Activated naive CD4-positive, alpha-beta T cell treated with anti-CD3 and anti-CD28 coated beads, Interleukin-2, amount 50 U/mL, for 24 hours (primary cell): ENCODE measurements around the gene AGAP1.

Source experiments
- H3K27ac Mint-ChIP-seq: one replicate; pipeline ENCODE4 v1.8.0; 2021; ENCODE audit warnings: mild to moderate bottlenecking, mixed read lengths
- H3K27me3 Mint-ChIP-seq: one replicate; pipeline ENCODE4 v1.8.0; 2021; ENCODE audit warnings: mixed read lengths
- H3K36me3 Mint-ChIP-seq: one replicate; pipeline ENCODE4 v1.8.0; 2021; ENCODE audit warnings: mixed read lengths
- H3K4me1 Mint-ChIP-seq: one replicate; pipeline ENCODE4 v1.8.0; 2021; ENCODE audit warnings: mixed read lengths
- H3K4me3 Mint-ChIP-seq: one replicate; pipeline ENCODE4 v1.8.0; 2021; ENCODE audit warnings: mild to moderate bottlenecking, mixed read lengths
- H3K9me3 Mint-ChIP-seq: one replicate; pipeline ENCODE4 v1.8.0; 2021; ENCODE audit warnings: mixed read lengths

Gene AGAP1

DNA sequence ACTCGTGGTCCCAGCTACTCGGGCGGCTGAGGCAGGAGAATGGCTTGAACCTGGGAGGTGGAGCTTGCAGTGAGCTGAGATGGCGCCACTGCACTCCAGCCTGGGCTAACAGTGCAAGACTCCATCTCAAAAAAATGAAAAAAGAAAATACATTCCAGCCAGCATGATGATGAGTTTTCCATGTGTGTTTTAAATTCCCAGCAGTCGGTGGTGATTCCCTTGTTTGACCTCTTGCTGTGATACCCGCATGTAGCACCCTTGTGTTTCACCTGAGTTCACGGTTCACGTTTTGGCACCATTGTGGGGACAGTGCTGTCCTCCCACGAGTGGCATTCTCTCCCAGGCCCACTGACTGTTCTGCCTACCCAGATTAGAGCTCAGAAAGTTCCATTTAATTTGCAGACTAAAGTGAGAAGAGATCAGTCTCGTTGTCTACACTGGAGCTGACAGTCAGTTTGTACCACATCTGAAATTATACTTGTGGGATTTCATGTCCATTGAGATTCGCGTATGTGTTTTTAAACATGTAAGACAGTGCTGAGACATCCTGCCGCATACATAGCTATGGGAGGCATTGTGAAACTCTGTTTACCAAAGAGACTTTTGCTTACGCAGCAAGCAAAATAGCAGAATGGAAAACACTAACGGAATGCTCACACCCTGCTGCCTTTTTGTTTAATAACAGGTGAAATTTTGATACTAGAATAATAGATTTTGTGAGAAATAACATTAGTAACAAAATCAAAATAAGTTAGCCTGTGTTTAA lies 517.3 kb downstream of the AGAP1 start:
- Mint-ChIP-seq H3K36me3 (no peaks in the 10 kb centered on the region), H3K4me3 (no peak overlapping the region)

DNA sequence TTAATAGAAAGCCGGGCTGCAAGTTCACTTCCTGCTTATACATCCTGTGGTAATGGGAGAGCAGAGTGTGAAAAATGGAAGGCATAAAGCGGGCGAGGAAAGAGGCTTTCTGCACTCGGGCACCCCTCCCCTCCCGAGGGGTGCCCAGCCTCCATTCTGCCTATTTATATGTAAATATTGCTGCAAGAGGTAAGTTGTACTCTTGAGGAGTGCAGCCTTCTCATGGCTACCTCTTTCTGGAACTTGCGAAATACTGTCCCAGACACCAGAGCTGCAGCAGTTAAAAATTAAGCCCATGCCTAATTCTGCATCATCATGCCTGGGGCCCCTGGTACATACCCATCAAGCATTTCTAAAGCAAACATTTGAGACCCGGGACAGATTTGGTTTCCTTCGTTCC lies 518.3 kb downstream of the AGAP1 start:
- H3K27ac Mint-ChIP-seq = no peak overlapping the region

More for the DNA sequence above, 517.3 kb downstream of the AGAP1 start:
- H3K27ac Mint-ChIP-seq = no peak overlapping the region
- no peaks in the 10 kb centered on the region for H3K9me3 Mint-ChIP-seq
- H3K27me3 Mint-ChIP-seq = peaks cover 2% of the 10 kb centered on the region
- H3K4me1 Mint-ChIP-seq = no peaks in the 10 kb centered on the region

DNA sequence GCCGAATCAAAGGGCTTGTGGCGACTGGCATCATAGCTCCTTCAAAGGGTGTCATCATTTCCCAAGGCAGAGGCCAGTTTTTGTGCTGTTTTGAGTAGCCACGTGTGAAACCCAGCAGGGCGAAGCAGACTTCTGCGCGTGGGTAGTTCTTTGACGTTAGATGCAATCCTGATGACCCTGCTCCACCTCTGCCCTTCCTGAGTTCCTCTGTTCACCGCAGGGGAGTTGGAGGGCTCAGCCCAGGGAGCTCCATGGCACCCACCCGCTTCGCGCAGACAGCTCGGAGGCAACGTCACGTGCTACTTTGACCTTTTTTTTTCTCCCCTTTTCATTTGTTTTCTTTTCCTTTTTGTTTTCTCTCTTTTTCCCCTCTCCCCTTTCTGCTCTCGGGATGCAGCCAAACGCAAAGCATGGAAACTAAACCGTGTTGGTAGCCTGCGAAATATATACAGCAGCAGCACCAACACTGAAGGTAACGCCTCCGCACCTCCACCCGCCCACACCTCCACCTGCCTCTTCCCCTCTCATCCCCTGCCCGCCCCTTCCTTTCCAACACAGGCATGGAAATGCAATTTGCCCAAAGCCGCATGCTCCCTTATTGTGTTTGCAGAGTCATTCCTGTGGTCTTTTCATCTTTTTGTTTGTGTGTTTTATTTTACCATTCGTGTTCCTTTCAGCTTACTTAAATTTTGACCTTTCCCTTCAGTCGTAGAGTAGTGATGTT lies 520.7 kb downstream of the AGAP1 start:
- H3K27ac Mint-ChIP-seq = no peak overlapping the region
- H3K9me3 Mint-ChIP-seq = no peaks in the 10 kb centered on the region
- no peaks in the 10 kb centered on the region for H3K36me3 Mint-ChIP-seq
- H3K4me1 Mint-ChIP-seq = no peaks in the 10 kb centered on the region
- H3K27me3 Mint-ChIP-seq = peaks cover 4% of the 10 kb centered on the region
- no peak overlapping the region for H3K4me3 Mint-ChIP-seq

More for the DNA sequence above, 518.3 kb downstream of the AGAP1 start:
- Mint-ChIP-seq H3K4me3 (no peak overlapping the region), H3K9me3 (no peaks in the 10 kb centered on the region), H3K4me1 (no peaks in the 10 kb centered on the region), H3K36me3 (no peaks in the 10 kb centered on the region), H3K27me3 (peaks cover 2% of the 10 kb centered on the region)

DNA sequence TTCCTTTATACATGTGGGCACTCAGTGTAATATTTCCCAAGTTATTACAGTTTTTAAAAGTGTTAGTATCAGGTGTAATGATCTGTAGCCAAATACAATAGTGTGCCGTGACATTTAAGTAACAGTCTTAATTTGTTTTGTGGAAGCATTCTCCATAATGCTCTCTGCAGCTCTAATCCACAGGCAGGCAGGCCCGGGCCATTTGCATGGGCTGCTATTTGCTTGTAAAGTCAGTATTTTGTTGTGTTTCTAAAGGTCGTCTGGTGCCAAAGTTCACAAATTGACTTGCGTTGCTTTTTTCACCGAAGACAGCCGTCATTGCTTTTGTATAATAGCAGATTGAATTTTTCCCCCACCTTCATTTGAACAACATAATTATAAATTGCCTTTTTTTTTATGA lies 521.3 kb downstream of the AGAP1 start:
- H3K36me3 Mint-ChIP-seq = no peaks in the 10 kb centered on the region
- H3K9me3 Mint-ChIP-seq = no peaks in the 10 kb centered on the region
- H3K27me3 Mint-ChIP-seq = peaks cover 1% of the 10 kb centered on the region
- no peaks in the 10 kb centered on the region for H3K4me1 Mint-ChIP-seq
- H3K4me3 Mint-ChIP-seq = no peak overlapping the region
- H3K27ac Mint-ChIP-seq = no peak overlapping the region

DNA sequence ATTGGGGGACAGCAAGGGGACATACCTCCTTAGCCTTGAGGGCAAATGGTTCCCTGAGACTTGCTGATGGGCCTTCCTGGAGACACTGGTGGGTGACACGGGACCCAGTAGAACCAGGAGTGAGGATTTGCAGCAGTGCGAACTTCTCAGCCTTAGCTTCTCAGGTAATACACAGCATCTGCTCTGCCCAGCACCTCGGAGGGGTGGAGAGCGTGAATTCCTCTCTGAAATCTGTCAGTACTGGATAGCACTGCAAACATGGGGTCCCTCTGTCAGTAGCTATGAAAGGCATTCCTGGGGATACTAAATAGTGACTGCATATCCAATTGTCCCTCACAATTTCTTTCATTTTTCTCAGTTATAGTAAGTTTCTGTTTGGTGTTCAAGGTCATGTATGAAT lies 522.7 kb downstream of the AGAP1 start:
- Mint-ChIP-seq H3K9me3 (no peaks in the 10 kb centered on the region), H3K27ac (no peak overlapping the region), H3K4me1 (no peaks in the 10 kb centered on the region), H3K4me3 (no peak overlapping the region), H3K36me3 (no peaks in the 10 kb centered on the region), H3K27me3 (peaks cover 1% of the 10 kb centered on the region)

DNA sequence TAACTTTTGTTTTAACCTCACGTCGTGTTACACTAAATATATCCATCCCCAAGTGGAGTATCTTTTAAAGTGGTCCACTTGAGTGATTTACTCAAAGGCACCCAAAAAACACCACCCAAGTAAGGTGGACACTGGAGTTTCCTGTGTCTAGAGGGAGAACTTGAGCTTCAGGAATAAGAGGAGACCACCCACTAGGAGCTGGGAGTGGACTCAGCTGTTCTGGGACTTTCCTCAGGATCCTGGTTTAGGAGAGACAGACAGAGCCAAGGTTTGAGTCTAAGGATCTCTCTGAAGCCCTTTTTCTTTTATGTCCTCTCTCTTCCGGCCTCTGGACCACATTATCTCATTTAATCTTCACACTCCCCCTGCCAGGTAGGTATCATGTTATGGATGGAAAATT lies 523.6 kb downstream of the AGAP1 start:
- Mint-ChIP-seq H3K9me3 (no peaks in the 10 kb centered on the region), H3K27me3 (peaks cover 1% of the 10 kb centered on the region), H3K36me3 (no peaks in the 10 kb centered on the region), H3K4me3 (no peak overlapping the region), H3K27ac (no peak overlapping the region), H3K4me1 (no peaks in the 10 kb centered on the region)

DNA sequence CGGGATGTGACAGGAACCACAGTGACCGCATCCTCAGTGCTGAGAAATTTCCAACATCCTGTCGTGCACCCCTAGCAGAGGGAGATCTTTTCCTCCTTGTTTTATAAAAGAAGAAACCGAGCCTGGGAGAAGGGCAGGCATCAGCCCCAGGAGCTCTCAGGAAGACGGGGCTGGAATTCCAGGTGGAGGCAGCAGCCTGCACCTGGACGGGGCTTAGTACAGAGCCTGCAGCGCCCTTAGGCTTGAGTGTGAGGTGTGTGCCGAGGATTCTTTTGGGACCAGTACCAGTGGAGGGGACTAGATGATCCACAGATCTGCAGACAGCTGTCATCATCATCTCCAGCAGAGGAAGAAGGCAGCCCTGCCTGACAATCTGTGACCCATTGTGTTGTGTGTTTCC lies 525.6 kb downstream of the AGAP1 start:
- no peaks in the 10 kb centered on the region for H3K4me1 Mint-ChIP-seq
- H3K9me3 Mint-ChIP-seq = no peaks in the 10 kb centered on the region
- H3K27ac Mint-ChIP-seq = no peak overlapping the region
- no peaks in the 10 kb centered on the region for H3K36me3 Mint-ChIP-seq
- peaks cover 1% of the 10 kb centered on the region for H3K27me3 Mint-ChIP-seq
- no peak overlapping the region for H3K4me3 Mint-ChIP-seq

DNA sequence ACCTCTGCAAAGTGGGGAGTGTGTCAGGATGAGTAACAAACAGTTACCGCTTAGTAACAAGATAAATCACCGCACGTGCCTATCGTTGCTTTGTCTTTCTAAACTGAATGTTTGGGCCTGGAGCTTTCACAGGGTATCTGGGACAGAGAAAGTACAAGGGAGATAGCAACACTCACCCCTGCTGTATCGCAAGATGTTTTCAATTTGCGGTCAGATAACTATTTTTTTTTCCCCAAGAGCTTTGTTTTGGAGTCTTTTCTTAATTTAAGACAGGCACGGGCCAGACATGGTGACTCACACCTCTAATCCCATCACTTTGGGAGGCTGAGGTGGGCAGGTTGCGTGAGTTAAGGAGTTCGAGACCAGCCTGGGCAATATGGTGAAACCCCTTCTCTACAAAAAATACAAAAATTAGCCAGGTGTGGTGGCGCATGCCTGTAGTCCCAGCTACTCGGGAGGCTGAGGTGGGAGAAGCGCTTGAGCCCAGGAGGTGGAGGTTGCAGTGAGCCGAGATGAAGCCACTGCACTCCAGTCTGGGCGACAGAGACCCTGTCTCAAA lies 527.7 kb downstream of the AGAP1 start:
- Mint-ChIP-seq H3K9me3 (no peaks in the 10 kb centered on the region), H3K27ac (no peak overlapping the region), H3K4me1 (no peaks in the 10 kb centered on the region), H3K36me3 (no peaks in the 10 kb centered on the region), H3K4me3 (no peak overlapping the region), H3K27me3 (peaks cover 3% of the 10 kb centered on the region)

DNA sequence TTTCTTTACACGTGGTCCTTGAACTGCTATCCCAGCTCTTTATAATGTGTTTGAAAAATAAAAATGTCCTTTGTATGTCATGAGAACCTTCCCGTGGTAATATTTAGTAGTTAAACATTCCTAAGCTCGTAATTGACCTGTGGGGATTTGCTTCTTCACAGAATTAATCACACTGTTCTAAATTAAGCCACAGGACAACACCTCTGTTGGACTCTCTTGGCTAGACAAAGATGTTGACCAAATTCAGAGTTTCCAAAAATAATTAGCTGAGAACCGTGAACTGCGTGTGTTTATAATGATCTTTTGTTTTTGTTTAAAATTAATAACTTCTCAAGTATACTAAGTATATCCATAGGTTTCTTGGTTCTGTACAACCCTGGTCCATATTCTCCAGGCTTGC lies 528.3 kb downstream of the AGAP1 start:
- H3K9me3 Mint-ChIP-seq = no peaks in the 10 kb centered on the region
- H3K36me3 Mint-ChIP-seq = no peaks in the 10 kb centered on the region

DNA sequence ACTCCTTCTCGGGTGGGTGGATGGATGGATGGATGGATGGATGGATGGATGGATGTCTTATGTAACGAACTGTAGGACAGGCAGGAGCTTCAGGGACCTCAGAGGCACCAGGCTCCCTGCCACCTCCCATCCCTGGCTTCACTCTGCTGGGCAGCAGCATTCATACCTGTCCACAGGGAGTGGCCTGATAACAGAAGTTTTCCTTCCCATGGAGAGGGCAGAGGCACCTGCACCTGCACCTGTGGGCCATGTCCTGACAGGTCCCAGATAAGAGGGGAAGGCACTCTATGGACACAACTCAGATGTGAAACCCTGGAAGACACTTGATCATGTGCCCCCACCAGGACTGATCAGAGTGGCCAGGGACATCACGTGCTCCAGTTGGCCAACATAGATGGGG lies 532.0 kb downstream of the AGAP1 start:
- Mint-ChIP-seq H3K4me1 (no peaks in the 10 kb centered on the region), H3K27me3 (peaks cover 1% of the 10 kb centered on the region), H3K27ac (no peak overlapping the region), H3K9me3 (no peaks in the 10 kb centered on the region), H3K4me3 (no peak overlapping the region), H3K36me3 (no peaks in the 10 kb centered on the region)

More for the DNA sequence above, 528.3 kb downstream of the AGAP1 start:
- Mint-ChIP-seq H3K4me3 (no peak overlapping the region), H3K27ac (no peak overlapping the region), H3K27me3 (peaks cover 3% of the 10 kb centered on the region), H3K4me1 (no peaks in the 10 kb centered on the region)

DNA sequence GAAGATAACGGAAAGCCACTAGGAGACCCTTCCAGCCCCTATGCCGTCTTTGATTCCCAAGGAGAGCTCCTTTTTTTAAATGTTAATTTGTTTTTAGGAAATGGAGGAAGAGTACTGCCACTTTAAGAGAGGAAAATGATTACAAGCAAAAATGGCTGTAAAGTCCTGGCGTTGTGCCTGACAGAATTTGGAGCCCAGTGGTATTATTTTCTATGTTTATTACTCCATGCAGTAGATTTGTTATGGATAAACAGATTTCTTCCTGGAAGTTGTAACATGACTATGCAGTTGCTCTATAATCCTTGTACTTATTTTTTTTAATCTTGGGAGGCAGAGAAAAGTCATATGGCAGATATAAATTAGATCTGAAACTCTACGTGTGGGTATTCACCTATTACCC lies 533.0 kb downstream of the AGAP1 start:
- Mint-ChIP-seq H3K4me1 (no peaks in the 10 kb centered on the region), H3K36me3 (no peaks in the 10 kb centered on the region), H3K27me3 (peaks cover 1% of the 10 kb centered on the region), H3K27ac (no peak overlapping the region), H3K4me3 (no peak overlapping the region), H3K9me3 (no peaks in the 10 kb centered on the region)

DNA sequence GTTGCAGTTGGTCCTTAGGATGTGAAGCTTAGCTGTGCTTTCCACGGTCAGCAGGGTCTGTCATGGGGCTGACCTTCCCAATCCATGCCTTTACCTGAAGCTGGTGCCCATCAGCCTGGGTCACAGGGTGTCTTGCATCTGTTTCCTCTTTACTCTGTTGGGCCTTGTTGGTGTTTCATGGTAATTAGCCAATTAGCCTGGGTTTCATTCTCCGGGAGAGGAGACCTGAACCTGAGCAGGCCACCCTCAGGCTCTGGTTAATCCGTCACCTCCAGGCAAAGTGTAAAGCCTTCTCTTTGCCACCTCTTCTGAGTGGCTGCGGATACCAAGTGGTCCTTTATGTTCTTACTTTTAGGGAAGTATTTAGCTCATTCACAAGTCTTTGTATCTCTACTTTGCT lies 534.2 kb downstream of the AGAP1 start:
- Mint-ChIP-seq H3K4me3 (no peak overlapping the region), H3K27me3 (peaks cover 1% of the 10 kb centered on the region), H3K4me1 (no peaks in the 10 kb centered on the region), H3K27ac (no peak overlapping the region), H3K36me3 (no peaks in the 10 kb centered on the region), H3K9me3 (no peaks in the 10 kb centered on the region)

DNA sequence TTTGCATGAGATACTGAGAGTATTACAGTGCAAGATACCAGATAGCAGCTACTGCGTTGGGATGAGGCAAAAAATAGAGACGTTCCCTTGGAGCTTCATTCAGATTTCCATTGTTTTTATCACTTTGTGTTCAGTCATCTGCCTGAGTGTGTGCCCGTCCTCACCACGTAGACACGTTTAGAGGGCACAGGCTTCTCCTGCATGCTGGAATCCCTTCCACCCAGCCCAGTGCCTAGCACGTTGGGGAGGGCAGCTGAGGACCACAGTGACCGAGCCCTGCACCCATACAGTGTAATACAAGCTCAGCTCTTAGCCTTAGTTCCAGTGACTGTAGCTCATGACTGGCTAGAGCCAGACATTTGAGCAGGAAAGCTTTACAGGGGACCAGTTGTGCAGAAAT lies 539.6 kb downstream of the AGAP1 start:
- no peaks in the 10 kb centered on the region for H3K27me3 Mint-ChIP-seq
- H3K27ac Mint-ChIP-seq = no peak overlapping the region
- H3K4me1 Mint-ChIP-seq = no peaks in the 10 kb centered on the region
- no peaks in the 10 kb centered on the region for H3K9me3 Mint-ChIP-seq
- no peak overlapping the region for H3K4me3 Mint-ChIP-seq
- H3K36me3 Mint-ChIP-seq = no peaks in the 10 kb centered on the region

DNA sequence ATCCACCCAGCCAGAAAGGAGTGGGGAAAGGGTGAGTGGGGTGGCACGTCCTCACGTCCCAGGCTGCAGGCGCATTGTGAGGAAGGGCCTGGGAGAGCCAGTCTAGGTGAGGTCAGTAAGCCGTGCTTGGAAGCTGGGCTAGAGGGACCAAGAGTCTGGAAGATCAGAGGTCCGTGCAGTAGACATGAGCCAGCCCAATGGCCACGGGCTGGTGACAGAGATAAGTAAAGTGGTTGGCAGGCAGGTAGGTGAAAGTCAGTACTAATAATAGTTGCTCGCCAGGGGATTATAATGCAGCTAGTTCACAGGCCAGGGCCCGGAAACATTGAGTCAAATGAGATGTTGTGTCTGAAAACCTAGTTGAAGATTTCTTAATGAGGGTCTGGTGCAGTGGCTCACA lies 541.1 kb downstream of the AGAP1 start:
- no peak overlapping the region for H3K27ac Mint-ChIP-seq
- H3K4me3 Mint-ChIP-seq = no peak overlapping the region
- H3K4me1 Mint-ChIP-seq = no peaks in the 10 kb centered on the region
- no peaks in the 10 kb centered on the region for H3K36me3 Mint-ChIP-seq
- H3K27me3 Mint-ChIP-seq = no peaks in the 10 kb centered on the region
- no peaks in the 10 kb centered on the region for H3K9me3 Mint-ChIP-seq

DNA sequence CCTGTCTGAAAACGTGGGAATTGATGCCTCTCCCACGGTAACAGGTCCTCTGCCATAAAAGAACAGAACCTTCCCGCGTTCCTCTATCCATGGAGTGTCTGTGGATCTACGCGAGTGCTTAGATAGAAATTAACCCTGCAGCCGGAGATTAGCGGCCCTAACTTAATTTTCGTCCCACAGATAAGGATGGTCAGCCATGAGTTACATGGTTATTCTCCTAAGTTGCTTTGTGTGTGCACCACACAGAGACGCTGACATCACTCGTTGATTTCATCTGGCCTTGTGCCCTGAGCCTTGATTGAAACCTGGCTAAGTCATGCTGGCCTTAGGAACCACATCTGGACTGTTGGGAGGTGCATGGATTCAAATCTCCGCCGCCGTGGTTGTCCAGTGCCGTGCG lies 542.2 kb downstream of the AGAP1 start:
- no peaks in the 10 kb centered on the region for H3K4me1 Mint-ChIP-seq
- no peaks in the 10 kb centered on the region for H3K9me3 Mint-ChIP-seq
- H3K4me3 Mint-ChIP-seq = no peak overlapping the region
- H3K27ac Mint-ChIP-seq = no peak overlapping the region
- no peaks in the 10 kb centered on the region for H3K36me3 Mint-ChIP-seq
- H3K27me3 Mint-ChIP-seq = peaks cover 3% of the 10 kb centered on the region

DNA sequence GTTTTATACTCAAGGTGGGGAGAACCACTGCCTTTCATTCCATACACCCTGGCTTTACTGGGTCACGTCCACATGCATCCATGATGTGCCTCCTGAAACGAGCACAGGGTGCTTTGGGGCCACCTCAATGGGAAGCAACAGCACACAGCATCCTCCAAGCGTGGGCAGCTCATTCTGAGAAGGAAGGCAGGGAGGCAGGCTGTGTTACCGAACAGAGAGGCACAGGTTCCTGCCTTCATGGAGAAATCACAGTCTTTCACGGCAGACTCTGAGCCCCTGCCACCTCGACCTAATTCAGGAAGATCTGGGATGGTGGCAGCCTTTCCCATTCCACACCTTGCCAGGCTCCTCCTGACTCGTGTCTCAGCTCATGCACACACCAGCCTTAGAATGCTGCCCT lies 544.3 kb downstream of the AGAP1 start:
- Mint-ChIP-seq H3K9me3 (no peaks in the 10 kb centered on the region), H3K4me3 (no peak overlapping the region), H3K27me3 (peaks cover 3% of the 10 kb centered on the region), H3K4me1 (no peaks in the 10 kb centered on the region), H3K27ac (no peak overlapping the region), H3K36me3 (no peaks in the 10 kb centered on the region)
